Astrocyte (in vitro differentiated cells and primary cell): ENCODE measurements around the gene SLC66A1.

ENCODE experiments used
- CTCF ChIP-seq: IDR thresholded peaks from 2 replicates; pipeline ENCODE4 v1.5.1; 2011; ENCODE audit warnings: low read depth, mild to moderate bottlenecking, inconsistent platforms, low read length, moderate library complexity; ENCODE audit not compliant: insufficient read depth
- EZH2 ChIP-seq: IDR thresholded peaks from 2 replicates; pipeline ENCODE4 v1.6.1; 2012; ENCODE audit warnings: mild to moderate bottlenecking, low read length, inconsistent platforms; ENCODE audit not compliant: insufficient read depth

- no peak for TF ChIP-seq CTCF
- no peak for TF ChIP-seq EZH2
These were observed 609 bp upstream of the SLC66A1 start for GRCh38 chr1:19311503-19311930.
